Measurements from ENCODE around the gene METTL25.

Gene METTL25

GRCh38 chr12:82474798-82475184 lies 116.5 kb downstream of the METTL25 start:
- no peaks in the 10 kb centered on the region for H3K79me2 ChIP-seq (ENCODE audit: insufficient read depth, low read length)
- no peaks in the 10 kb centered on the region for H3K9me2 ChIP-seq (replicated peaks; ENCODE audit: insufficient read depth, low read length)
- no peaks in the 10 kb centered on the region for H3K36me3 ChIP-seq (ENCODE audit: low read length)
- no peak overlapping the region for H3K9ac ChIP-seq (ENCODE audit: low read length)
- no peaks in the 10 kb centered on the region for H3K27me3 ChIP-seq (ENCODE audit: low read length)
- no peaks in the 10 kb centered on the region for H3F3A ChIP-seq (ENCODE audit: insufficient read depth)
- no peaks in the 10 kb centered on the region for H4K20me1 ChIP-seq (ENCODE audit: low read depth, low read length)
- no peak overlapping the region for H3K27ac ChIP-seq (ENCODE audit: low read depth, low read length)
- H3K9me3 ChIP-seq (ENCODE audit: insufficient read depth, low read length), result no peaks in the 10 kb centered on the region
- H2AFZ ChIP-seq (ENCODE audit: low read depth, low read length, severe bottlenecking), result no peak overlapping the region
- no peak overlapping the region for H3K4me2 ChIP-seq (ENCODE audit: low read depth, low read length, poor library complexity, severe bottlenecking)
- no peak overlapping the region for H3K4me3 ChIP-seq (ENCODE audit: insufficient read depth, low read length, poor library complexity, severe bottlenecking)
- TF ChIP-seq EZH2phosphoT487 (conservative IDR thresholded peaks at IDR 0.05; ENCODE audit: low read length) (no peak), CTCF (IDR thresholded peaks at IDR 0.05; ENCODE audit: insufficient read depth, low read length, poor library complexity, severe bottlenecking) (no peak)

GRCh38 chr12:82475211-82475610 lies 116.9 kb downstream of the METTL25 start:
- Histone ChIP-seq H3K27me3 (ENCODE audit: low read length) (no peaks in the 10 kb centered on the region), H3K4me2 (ENCODE audit: low read depth, low read length, poor library complexity, severe bottlenecking) (no peak overlapping the region), H3K79me2 (ENCODE audit: insufficient read depth, low read length) (no peaks in the 10 kb centered on the region), H3K9ac (ENCODE audit: low read length) (no peak overlapping the region), H3K4me3 (ENCODE audit: insufficient read depth, low read length, poor library complexity, severe bottlenecking) (no peak overlapping the region), H3K36me3 (ENCODE audit: low read length) (no peaks in the 10 kb centered on the region), H3K9me2 (replicated peaks; ENCODE audit: insufficient read depth, low read length) (no peaks in the 10 kb centered on the region), H3F3A (ENCODE audit: insufficient read depth) (no peaks in the 10 kb centered on the region), H3K9me3 (ENCODE audit: insufficient read depth, low read length) (no peaks in the 10 kb centered on the region), H2AFZ (ENCODE audit: low read depth, low read length, severe bottlenecking) (no peak overlapping the region), H3K27ac (ENCODE audit: low read depth, low read length) (no peak overlapping the region), H4K20me1 (ENCODE audit: low read depth, low read length) (no peaks in the 10 kb centered on the region)
- TF ChIP-seq CTCF (IDR thresholded peaks at IDR 0.05; ENCODE audit: insufficient read depth, low read length, poor library complexity, severe bottlenecking) (no peak), EZH2phosphoT487 (conservative IDR thresholded peaks at IDR 0.05; ENCODE audit: low read length) (no peak)

- H3K27ac ChIP-seq (ENCODE audit: low read depth, low read length), result no peak overlapping the region
- no peaks in the 10 kb centered on the region for H3K36me3 ChIP-seq (ENCODE audit: low read length)
- TF ChIP-seq CTCF (IDR thresholded peaks at IDR 0.05; ENCODE audit: insufficient read depth, low read length, poor library complexity, severe bottlenecking) (no peak), EZH2phosphoT487 (conservative IDR thresholded peaks at IDR 0.05; ENCODE audit: low read length) (no peak)
Measured at GRCh38 chr12:82476511-82476910, 118.2 kb downstream of the METTL25 start.

More at GRCh38 chr12:82476511-82476910, 118.2 kb downstream of the METTL25 start:
- Histone ChIP-seq H3F3A (ENCODE audit: insufficient read depth) (no peaks in the 10 kb centered on the region), H2AFZ (ENCODE audit: low read depth, low read length, severe bottlenecking) (no peak overlapping the region), H3K27me3 (ENCODE audit: low read length) (no peaks in the 10 kb centered on the region), H3K9me2 (replicated peaks; ENCODE audit: insufficient read depth, low read length) (no peaks in the 10 kb centered on the region), H3K4me2 (ENCODE audit: low read depth, low read length, poor library complexity, severe bottlenecking) (no peak overlapping the region), H3K9me3 (ENCODE audit: insufficient read depth, low read length) (no peaks in the 10 kb centered on the region), H4K20me1 (ENCODE audit: low read depth, low read length) (no peaks in the 10 kb centered on the region), H3K9ac (ENCODE audit: low read length) (no peak overlapping the region), H3K79me2 (ENCODE audit: insufficient read depth, low read length) (no peaks in the 10 kb centered on the region), H3K4me3 (ENCODE audit: insufficient read depth, low read length, poor library complexity, severe bottlenecking) (no peak overlapping the region)
